HG02973 (cell line): ENCODE results near the gene GSTM5.
A peak's percentile ranks its signal among the peaks of the same experiment; 100 is the strongest.
"Not testable (repeated sequence)": the region's sequence is repeated elsewhere in the genome, so short reads cannot be mapped to it uniquely, and the experiment has no call there.

Experiments
- ATAC-seq: cut with Tn5 transposase; IDR thresholded peaks from one replicate; pipeline ENCODE4 v1.9.1; 2021; ENCODE audit warnings: moderate library complexity; ENCODE audit not compliant: unreplicated experiment

The GSTM5 gene

GRCh38 chr1:109726728-109727373, 14.8 kb downstream of the GSTM5 start:
- no peak for ATAC-seq

GRCh38 chr1:109728870-109729269, 16.8 kb downstream of the GSTM5 start:
- no peak for ATAC-seq

GRCh38 chr1:109730666-109731065, 18.6 kb downstream of the GSTM5 start:
- no peak for ATAC-seq

GRCh38 chr1:109732390-109732881, 20.4 kb downstream of the GSTM5 start:
- no peak for ATAC-seq

- no peak for ATAC-seq
Measured at GRCh38 chr1:109733236-109733870, 21.3 kb downstream of the GSTM5 start.

- ATAC-seq, result peak; percentile 82
Measured at GRCh38 chr1:109739738-109740614, 27.9 kb downstream of the GSTM5 start.

GRCh38 chr1:109740615-109741373, 28.7 kb downstream of the GSTM5 start, which contains the start of gene GSTM3:
Gene GSTM3, minus strand, starts transcription at chr1:109741038. Its CDS starts 751 bp downstream, at chr1:109740287.
- ATAC-seq, result no peak

- not testable (repeated sequence) for ATAC-seq
Measured at GRCh38 chr1:109748311-109748710, 36.3 kb downstream of the GSTM5 start.

GRCh38 chr1:109749221-109749620, 37.2 kb downstream of the GSTM5 start:
- no peak for ATAC-seq

GRCh38 chr1:109750241-109750882, 38.3 kb downstream of the GSTM5 start:
- no peak for ATAC-seq

GRCh38 chr1:109750920-109751319, 38.9 kb downstream of the GSTM5 start:
- ATAC-seq, result no peak

GRCh38 chr1:109751531-109752260, 39.6 kb downstream of the GSTM5 start:
- no peak for ATAC-seq

GRCh38 chr1:109754738-109755137, 42.7 kb downstream of the GSTM5 start:
- ATAC-seq, result no peak

GRCh38 chr1:109756325-109756724, 44.3 kb downstream of the GSTM5 start:
- not testable (repeated sequence) for ATAC-seq

- ATAC-seq, result no peak
Measured at GRCh38 chr1:109756848-109757521, 44.9 kb downstream of the GSTM5 start.

- no peak for ATAC-seq
Measured at GRCh38 chr1:109757936-109758786, 46.1 kb downstream of the GSTM5 start.

- ATAC-seq, result no peak
Measured at GRCh38 chr1:109759513-109760334, 47.7 kb downstream of the GSTM5 start.
